ENCODE measurements around the gene NCKAP5.

- no peak for TF ChIP-seq CTCF (IDR thresholded peaks at IDR 0.05; ENCODE audit: borderline replicate concordance, extremely low read depth, low read length, poor library complexity, severe bottlenecking)
- no peak for TF ChIP-seq EZH2 (IDR thresholded peaks at IDR 0.05; ENCODE audit: borderline replicate concordance, low read depth, low read length, severe bottlenecking)
Measured at GRCh38 chr2:133365117-133365516, 203.1 kb downstream of the NCKAP5 start.

Data from DND-41 (cell line).